NAMALWA (cell line): ENCODE data around the gene MYLK2.
A peak's percentile ranks its signal among the peaks of the same experiment; 100 is the strongest.

ENCODE experiments used
- DNase-seq: peaks from one replicate; pipeline ENCODE4 v3.0.0-alpha.2; 2015; ENCODE audit warnings: low spot score

MYLK2 gene

GRCh38 chr20:31853481-31853880, 34.3 kb downstream of the MYLK2 start:
- DNase-seq = no peak

GRCh38 chr20:31856516-31856915, 37.4 kb downstream of the MYLK2 start:
- no peak for DNase-seq

GRCh38 chr20:31857861-31858759, 39.0 kb downstream of the MYLK2 start:
- peak; percentile 67 for DNase-seq

- no peak for DNase-seq
Measured at GRCh38 chr20:31858760-31859083, 39.6 kb downstream of the MYLK2 start.

- no peak for DNase-seq
Measured at GRCh38 chr20:31859266-31859997, 40.3 kb downstream of the MYLK2 start.

GRCh38 chr20:31859998-31860380, 40.8 kb downstream of the MYLK2 start:
- no peak for DNase-seq

GRCh38 chr20:31860390-31861134, 41.4 kb downstream of the MYLK2 start:
- DNase-seq = no peak

- DNase-seq = peak; percentile 23
Measured at GRCh38 chr20:31861135-31861384, 41.9 kb downstream of the MYLK2 start.

GRCh38 chr20:31861385-31862156, 42.4 kb downstream of the MYLK2 start:
- DNase-seq = peak; percentile 86

- no peak for DNase-seq
Measured at GRCh38 chr20:31862157-31862470, 43.0 kb downstream of the MYLK2 start.

GRCh38 chr20:31862506-31862905, 43.4 kb downstream of the MYLK2 start:
- DNase-seq = no peak

GRCh38 chr20:31863296-31864085, 44.3 kb downstream of the MYLK2 start:
- DNase-seq = no peak

GRCh38 chr20:31864521-31865400, 45.6 kb downstream of the MYLK2 start:
- DNase-seq = no peak

- no peak for DNase-seq
Measured at GRCh38 chr20:31866221-31866620, 47.1 kb downstream of the MYLK2 start.

GRCh38 chr20:31868853-31869672, 49.9 kb downstream of the MYLK2 start:
- DNase-seq = no peak

- DNase-seq = no peak
Measured at GRCh38 chr20:31869673-31869941, 50.5 kb downstream of the MYLK2 start.

GRCh38 chr20:31869942-31870725, 51.0 kb downstream of the MYLK2 start, which contains the start of the genes DUSP15 and TTLL9:
Gene DUSP15 (minus strand): TSS chr20:31870527. CDS start chr20:31870337, 190 bp downstream.
Gene TTLL9 (plus strand): TSS chr20:31870634. CDS start chr20:31871127, 493 bp downstream.
- DNase-seq = no peak

- DNase-seq = no peak
Measured at GRCh38 chr20:31870726-31871617, 51.8 kb downstream of the MYLK2 start.
